Cardiac septum (tissue), 1 donor: ENCODE results near the gene CPB1. TPM values are rescaled to one million over a fixed set of nuclear protein-coding genes. Genes with fewer than 3 reads are reported as not detected.

Experiments used
- DNase-seq: peaks from one replicate; pipeline ENCODE4 v3.0.0-alpha.2; 2020; ENCODE audit warnings: low spot score
- intact Hi-C: fragments of 100-400 bp; cut with DNase I; formaldehyde crosslinking; loops from one replicate; pipeline ENCODE4 v1.14.0; 2022
- total RNA-seq: library from RNA; stranded (reverse); fragmentation: NEBNext Ultra II Directional; extraction: Animal tissue kit (Norgen Biotek cat#: 25700); gene quantifications from one replicate; pipeline ENCODE4 v1.2.1, GENCODE V29; 2021
- donor health status: DM: no; HTN: no; CAD: no.

Gene CPB1
- total RNA-seq, 1 donor from 2014 or later: not detected

DNA sequence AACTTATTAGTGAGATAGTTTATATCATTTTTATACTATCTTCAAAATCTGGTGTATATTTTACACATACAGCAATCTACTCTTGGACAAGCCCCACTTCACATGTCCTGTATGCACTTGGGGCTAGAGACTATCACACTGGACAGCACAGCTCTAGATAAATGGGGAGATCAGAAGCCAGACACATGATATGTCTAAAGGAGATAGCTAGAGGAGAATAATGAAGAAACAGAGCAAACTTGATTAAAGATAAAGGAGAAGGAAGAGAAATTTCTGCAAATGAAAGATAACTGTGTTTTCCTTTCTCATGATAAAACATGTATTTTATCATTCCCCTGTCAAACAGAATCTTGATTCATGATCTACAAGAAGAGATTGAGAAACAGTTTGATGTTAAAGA lies 50.5 kb downstream of the CPB1 start:
- intact Hi-C loops: no loop called here
- DNase-seq: no peak

DNA sequence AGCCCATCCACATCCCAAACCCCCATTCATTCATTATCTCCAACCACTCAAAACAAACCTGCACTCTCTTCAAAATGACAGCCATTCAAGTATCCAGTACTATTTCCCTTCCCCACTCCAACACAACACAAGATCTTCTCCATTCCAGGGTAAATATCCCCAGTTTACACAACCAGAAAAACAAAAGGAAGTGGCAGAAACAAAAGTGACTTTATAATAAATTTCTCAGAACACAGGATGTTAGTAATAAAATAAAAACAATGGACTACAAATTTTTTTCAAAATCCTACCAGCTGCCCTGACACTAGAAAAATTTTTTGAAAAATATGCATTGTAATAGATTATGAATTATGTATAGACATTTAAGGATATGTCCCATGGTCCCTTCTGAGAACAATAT lies 51.6 kb downstream of the CPB1 start:
- intact Hi-C loops: no loop called here
- no peak for DNase-seq

DNA sequence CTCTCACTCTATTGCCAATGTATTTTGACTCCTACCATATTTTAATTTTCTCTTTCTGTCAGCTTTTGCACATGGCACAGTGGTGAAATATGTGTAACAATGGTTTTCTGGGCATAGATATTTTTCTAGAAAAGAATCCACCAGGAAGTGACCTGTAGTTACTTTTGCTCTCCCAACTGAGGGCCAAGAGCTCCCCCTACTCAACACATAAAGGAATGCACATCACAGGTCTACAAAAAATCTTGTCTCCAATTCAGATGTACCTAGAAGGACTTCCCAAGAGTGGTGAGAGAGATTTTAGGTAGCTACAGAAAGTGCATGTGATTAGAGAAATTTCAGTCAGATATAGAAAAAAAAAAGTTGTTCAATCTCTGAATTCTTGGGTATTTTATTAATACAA lies 53.1 kb downstream of the CPB1 start:
- intact Hi-C loops: no loop called here
- DNase-seq: no peak

DNA sequence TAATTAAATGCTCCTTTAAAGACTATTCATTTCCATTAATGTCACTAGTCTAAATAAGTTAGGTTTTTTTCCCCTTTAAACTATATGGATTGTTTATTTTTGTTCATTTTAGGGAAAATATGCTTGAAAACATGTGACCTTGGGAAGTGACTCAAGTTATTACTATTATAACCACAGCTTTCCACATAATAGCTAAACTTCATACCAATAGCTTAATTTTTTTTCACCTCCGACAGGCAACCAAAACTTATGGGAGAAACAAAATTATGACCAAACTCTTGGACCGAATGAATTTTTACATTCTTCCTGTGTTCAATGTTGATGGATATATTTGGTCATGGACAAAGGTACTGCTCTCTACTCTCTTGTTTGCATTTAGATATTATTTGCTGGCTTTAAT lies 53.7 kb downstream of the CPB1 start:
- intact Hi-C loops: no loop called here

DNA sequence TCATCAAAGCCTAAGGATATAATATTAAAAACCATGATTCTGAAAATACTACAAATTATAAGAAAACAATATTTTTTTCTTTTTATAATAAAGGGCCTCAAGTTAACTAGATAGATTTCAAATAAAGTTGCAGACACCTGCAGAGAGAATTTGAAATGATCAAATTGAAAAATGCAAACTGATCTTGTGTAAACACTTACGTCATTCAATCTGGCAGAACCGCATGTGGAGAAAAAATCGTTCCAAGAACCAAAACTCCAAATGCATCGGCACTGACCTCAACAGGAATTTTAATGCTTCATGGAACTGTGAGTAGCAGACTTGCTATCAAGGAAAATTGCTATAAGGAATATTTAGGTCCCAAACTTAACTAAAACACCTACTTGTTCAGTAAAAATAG lies 54.7 kb downstream of the CPB1 start:
- no peak for DNase-seq
- intact Hi-C loops: no loop called here

More for the DNA sequence above, 53.7 kb downstream of the CPB1 start:
- DNase-seq: no peak

DNA sequence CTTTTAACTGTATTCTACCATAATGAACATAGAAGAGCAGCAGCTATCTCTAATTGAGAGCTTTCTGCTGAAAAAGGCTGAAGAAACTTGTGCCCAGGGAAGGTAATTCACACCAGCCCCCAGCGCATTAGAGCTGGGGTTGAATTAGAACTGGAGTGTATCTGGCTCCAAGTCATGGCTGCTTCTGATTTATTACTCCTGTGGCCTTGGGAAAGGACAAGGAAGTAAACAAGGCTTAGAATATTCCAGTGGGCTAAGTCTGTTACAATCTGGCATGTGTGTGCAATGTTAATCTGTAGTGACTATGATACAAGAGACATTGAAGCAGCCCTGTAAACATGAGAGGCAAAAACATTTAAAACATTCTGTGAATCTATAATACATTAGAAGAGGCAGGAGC lies 55.6 kb downstream of the CPB1 start:
- DNase-seq: no peak
- intact Hi-C loops: no loop called here

DNA sequence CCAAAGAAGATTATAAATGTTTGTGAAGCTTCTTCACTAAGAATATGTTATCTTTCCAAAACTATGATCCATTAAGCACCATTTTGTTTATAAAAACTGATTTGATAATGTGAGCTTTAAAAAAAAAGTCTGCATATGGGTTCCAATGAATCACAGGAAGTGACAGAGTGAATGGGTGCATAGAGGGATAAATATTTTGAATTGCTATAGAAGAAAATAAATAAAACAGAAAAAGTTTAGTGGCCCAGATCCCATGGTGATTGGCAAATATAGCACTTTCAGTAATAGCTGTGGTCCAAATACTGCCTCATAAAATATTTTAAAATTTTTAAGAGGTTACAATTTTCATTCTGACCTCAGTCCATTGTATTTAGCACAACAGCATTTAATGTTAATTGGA lies 56.6 kb downstream of the CPB1 start:
- intact Hi-C loops: no loop called here
- DNase-seq: no peak

DNA sequence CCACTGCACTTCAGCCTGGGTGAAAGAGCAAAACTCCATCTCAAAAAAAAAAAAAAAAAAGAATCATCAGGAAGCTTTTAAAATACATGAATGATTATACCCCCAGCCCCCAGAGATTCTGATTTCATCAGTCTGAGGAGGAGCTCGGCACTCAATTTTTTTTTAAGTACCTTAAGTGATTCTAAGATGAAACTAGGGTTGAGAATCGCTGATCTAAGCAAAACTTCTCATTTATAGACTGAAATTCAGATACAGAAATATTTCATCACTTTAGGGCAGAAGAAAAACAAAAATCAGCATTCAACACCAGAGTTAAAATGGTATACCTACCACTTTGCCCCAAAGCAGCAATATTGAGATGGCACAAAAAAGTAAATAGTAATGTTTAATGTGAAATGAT lies 62.2 kb downstream of the CPB1 start:
- DNase-seq: no peak
- intact Hi-C loops: no loop called here

DNA sequence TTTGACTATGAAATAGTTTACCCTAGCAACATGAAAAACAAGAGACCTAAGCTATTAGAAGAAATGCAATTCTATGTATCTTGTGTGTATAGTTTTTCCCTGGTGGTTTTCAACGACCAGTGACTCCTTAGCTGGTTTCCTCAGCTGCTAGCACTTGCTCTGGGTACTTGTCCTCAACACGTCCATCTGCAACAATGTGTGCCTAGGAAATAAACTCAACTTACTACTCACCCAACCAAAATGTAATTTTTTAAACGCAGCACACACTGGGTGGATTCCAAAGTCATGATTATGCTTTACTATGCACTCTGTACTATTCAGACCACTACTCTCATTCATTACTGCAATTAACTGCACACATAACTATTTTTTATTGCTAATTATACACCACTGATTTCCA lies 68.5 kb downstream of the CPB1 start:
- DNase-seq: no peak
- intact Hi-C loops: no loop called here

DNA sequence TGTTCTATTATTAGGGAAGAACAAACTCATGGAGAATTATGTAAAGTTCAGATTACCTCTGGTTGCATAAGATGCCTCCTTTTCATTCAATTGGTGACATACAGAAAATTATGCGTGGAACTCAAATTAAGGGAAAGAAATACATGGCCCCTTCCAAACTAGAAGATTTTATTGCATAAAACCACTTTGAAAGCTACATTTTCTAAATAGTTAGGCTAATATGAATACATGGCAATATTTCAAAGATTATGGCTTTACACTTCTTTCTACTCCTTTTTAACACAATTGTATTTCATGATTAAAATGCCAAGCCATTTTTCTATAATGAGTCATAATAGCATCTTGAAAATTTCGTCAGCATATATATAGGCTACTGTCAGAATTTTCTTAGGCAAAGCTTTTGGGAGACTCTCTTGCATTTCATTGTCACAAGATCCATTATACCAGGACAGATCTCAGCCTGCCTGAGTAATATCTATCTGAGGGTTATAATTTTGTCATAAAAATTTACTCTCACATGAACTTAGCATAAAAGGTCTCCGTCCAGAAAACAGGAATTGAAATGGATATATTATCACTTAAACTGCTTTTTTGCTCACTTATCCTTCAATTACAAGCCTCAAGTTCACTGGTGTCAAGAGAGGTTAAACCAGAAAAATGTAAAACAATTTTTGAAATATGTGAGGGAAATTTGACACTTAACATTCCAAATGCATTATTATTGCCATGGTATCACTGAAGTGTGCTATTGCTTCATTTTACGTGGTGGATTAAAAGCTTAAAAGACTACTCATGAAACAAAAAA lies 74.6 kb downstream of the CPB1 start:
- no peak for DNase-seq
- intact Hi-C loops: no loop called here

DNA sequence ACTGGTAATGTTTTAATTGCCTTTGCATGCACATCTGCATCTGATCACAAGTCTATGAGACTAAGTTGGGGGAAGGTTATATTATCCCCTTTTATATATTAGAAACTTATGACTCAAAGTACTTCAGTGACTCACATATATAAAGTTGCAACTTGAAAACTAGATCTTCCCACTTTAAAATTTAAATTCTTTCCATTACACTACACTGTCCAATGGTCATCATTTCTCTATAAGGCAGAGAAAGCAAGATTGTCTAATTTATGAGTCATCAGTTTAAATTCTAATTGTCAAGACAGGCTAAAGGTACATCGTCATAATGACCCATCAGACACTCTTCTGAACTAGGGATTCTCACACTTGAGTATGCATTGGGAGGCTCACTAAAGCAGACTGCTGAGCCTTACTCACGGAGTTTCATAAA lies 75.4 kb downstream of the CPB1 start:
- DNase-seq: no peak
- intact Hi-C loops: no loop called here

DNA sequence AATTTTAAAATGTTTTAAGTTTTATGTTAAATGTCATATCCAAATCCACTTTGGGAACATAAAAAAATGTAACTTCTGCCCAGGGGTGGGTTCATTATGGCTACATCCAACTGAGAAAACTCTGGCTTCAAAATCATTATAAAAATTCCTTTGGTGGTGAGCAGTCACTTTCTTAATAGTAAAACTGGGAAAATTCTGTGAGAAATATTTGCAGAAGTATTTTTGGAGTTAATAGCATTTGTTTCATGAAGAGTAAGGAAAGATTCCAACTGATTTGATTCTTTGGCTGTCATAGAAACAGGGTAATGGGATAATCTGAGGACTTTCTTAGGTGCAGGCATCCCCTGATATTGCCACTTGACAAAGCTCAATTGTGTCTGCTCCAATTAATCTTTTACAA lies 76.3 kb downstream of the CPB1 start:
- no peak for DNase-seq
- intact Hi-C loops: no loop called here

DNA sequence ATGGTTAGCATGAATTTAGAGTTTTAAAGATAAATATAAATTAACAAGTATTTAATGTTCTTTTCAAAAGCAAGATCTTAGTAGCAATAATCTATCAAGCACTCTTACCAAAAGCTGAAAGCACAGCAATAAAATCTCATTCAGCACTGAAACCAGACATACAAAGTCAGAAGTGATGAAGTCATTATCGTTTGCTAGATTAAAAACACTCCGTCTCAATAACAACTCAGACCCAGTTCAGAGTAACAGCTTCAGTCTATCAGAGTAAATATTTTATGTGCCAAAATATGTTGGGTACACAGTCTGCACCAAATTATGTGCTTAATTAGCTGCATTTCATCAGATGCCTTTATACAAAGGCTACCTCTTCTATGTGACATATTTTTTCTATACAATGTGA lies 79.1 kb downstream of the CPB1 start:
- no peak for DNase-seq
- intact Hi-C loops: no loop called here

Other genes starting within 250 kb of the CPB1 start
- gene AGTR1, start 129.9 kb upstream of the CPB1 start, total RNA-seq: 0.67 TPM
- 1.9 TPM for gene CPA3, start 37.5 kb downstream of the CPB1 start, total RNA-seq
- gene GYG1, start 163.7 kb downstream of the CPB1 start, total RNA-seq: 123 TPM